Ecto neural progenitor cell (in vitro differentiated cells): ENCODE results near the gene P2RY11.

ENCODE experiments used
- DNase-seq: peaks from one replicate; pipeline ENCODE4 v3.0.0-alpha.2; 2018; ENCODE audit warnings: low spot score

Gene P2RY11

GRCh38 chr19:10093295-10094186 lies 18.0 kb upstream of the P2RY11 start:
- DNase-seq: no peak

GRCh38 chr19:10095622-10095947 lies 15.9 kb upstream of the P2RY11 start:
- no peak for DNase-seq

- peak; percentile 92 for DNase-seq
These were observed 15.4 kb upstream of the P2RY11 start for GRCh38 chr19:10095948-10096614.

- peak; percentile 50 for DNase-seq
These were observed 14.9 kb upstream of the P2RY11 start for GRCh38 chr19:10096615-10096963.

- no peak for DNase-seq
These were observed 11.2 kb upstream of the P2RY11 start for GRCh38 chr19:10100163-10100785.

- no peak for DNase-seq
These were observed 8.7 kb upstream of the P2RY11 start for GRCh38 chr19:10102787-10103236.

GRCh38 chr19:10104130-10104513 lies 7.4 kb upstream of the P2RY11 start:
- no peak for DNase-seq

GRCh38 chr19:10104665-10105508 lies 6.6 kb upstream of the P2RY11 start:
- DNase-seq: no peak

- no peak for DNase-seq
These were observed 5.9 kb upstream of the P2RY11 start for GRCh38 chr19:10105509-10106099.

GRCh38 chr19:10106100-10106936 lies 5.2 kb upstream of the P2RY11 start, which contains the start of gene PPAN:
Gene PPAN (plus strand): TSS chr19:10106362. CDS start chr19:10106395, 33 bp downstream.
- DNase-seq: peak; percentile 98

GRCh38 chr19:10107254-10107653 lies 4.2 kb upstream of the P2RY11 start:
- no peak for DNase-seq

GRCh38 chr19:10107817-10108367 lies 3.6 kb upstream of the P2RY11 start:
- no peak for DNase-seq

GRCh38 chr19:10109528-10109927 lies 2.0 kb upstream of the P2RY11 start:
- DNase-seq: no peak

- no peak for DNase-seq
These were observed 1.2 kb upstream of the P2RY11 start for GRCh38 chr19:10110076-10110971.

- DNase-seq: no peak
These were observed 548 bp upstream of the P2RY11 start for GRCh38 chr19:10110972-10111317.

GRCh38 chr19:10112037-10112761 lies 706 bp downstream of the P2RY11 start:
- DNase-seq: no peak

GRCh38 chr19:10112895-10113591 lies 1.6 kb downstream of the P2RY11 start:
- peak; percentile 71 for DNase-seq

- no peak for DNase-seq
These were observed 2.1 kb downstream of the P2RY11 start for GRCh38 chr19:10113592-10113963.
